HepG2 (cell line): ENCODE results near the gene BCAT1.

Source experiments
- NCOA5 ChIP-seq: sonication (generic); formaldehyde crosslinking; IDR thresholded peaks from 2 replicates; pipeline ENCODE4 v1.4.0; 2020; ENCODE audit warnings: missing genetic modification reagents
- ZBTB38 ChIP-seq: sonication (generic); formaldehyde crosslinking; IDR thresholded peaks from 2 replicates; pipeline ENCODE4 v1.5.1; 2020; ENCODE audit warnings: mild to moderate bottlenecking, missing genetic modification reagents
- ZNF776 ChIP-seq: sonication (generic); formaldehyde crosslinking; IDR thresholded peaks from 2 replicates; pipeline ENCODE4 v1.4.0; 2020; ENCODE audit warnings: mild to moderate bottlenecking, missing genetic modification reagents
- ZNF879 ChIP-seq: sonication (generic); formaldehyde crosslinking; IDR thresholded peaks from 2 replicates; pipeline ENCODE4 v1.8.1; 2023; ENCODE audit warnings: missing genetic modification reagents
- TF ChIP-seq, protein P1 (sequence below): sonication (generic); formaldehyde crosslinking; IDR thresholded peaks from 2 replicates; pipeline ENCODE4 v1.5.0; 2020; ENCODE audit warnings: mild to moderate bottlenecking, missing genetic modification reagents, moderate library complexity
- TF ChIP-seq, protein P2 (sequence below): IDR thresholded peaks from 2 replicates; pipeline ENCODE4 v1.6.1; 2012; ENCODE audit warnings: inconsistent platforms
- TF ChIP-seq, protein P3 (sequence below): sonication (generic); formaldehyde crosslinking; IDR thresholded peaks from 2 replicates; pipeline ENCODE4 v1.4.0; 2020; ENCODE audit warnings: missing genetic modification reagents

DNA sequence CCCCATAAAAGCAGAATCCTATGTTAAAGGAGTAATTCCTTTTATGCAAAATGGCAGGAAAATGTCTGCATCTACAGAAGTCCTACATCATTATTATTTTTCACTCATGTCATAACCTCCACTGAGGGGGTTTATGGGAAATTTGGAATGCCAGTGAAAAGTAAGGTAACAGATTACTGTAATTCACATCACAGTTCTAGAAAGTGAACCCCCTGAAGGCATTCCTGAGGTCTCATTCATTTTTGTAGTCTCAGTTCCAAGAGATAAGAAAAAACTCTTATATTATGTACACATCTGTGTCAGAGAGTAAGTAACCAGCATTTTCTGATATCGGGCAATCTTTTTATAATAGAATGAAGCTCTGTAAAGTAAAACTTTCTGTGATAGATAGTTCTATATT lies 28.8 kb upstream of the BCAT1 start:
- TF ChIP-seq, protein P1, sequence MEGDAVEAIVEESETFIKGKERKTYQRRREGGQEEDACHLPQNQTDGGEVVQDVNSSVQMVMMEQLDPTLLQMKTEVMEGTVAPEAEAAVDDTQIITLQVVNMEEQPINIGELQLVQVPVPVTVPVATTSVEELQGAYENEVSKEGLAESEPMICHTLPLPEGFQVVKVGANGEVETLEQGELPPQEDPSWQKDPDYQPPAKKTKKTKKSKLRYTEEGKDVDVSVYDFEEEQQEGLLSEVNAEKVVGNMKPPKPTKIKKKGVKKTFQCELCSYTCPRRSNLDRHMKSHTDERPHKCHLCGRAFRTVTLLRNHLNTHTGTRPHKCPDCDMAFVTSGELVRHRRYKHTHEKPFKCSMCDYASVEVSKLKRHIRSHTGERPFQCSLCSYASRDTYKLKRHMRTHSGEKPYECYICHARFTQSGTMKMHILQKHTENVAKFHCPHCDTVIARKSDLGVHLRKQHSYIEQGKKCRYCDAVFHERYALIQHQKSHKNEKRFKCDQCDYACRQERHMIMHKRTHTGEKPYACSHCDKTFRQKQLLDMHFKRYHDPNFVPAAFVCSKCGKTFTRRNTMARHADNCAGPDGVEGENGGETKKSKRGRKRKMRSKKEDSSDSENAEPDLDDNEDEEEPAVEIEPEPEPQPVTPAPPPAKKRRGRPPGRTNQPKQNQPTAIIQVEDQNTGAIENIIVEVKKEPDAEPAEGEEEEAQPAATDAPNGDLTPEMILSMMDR (CRISPR knock-in tag), result no peak
- TF ChIP-seq, protein P2, sequence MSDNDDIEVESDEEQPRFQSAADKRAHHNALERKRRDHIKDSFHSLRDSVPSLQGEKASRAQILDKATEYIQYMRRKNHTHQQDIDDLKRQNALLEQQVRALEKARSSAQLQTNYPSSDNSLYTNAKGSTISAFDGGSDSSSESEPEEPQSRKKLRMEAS, result no peak
- TF ChIP-seq NCOA5 (CRISPR knock-in tag) (no peak), ZNF879 (CRISPR knock-in tag) (no peak), ZBTB38 (CRISPR knock-in tag) (no peak), ZNF776 (CRISPR knock-in tag) (no peak)
- TF ChIP-seq, protein P3, sequence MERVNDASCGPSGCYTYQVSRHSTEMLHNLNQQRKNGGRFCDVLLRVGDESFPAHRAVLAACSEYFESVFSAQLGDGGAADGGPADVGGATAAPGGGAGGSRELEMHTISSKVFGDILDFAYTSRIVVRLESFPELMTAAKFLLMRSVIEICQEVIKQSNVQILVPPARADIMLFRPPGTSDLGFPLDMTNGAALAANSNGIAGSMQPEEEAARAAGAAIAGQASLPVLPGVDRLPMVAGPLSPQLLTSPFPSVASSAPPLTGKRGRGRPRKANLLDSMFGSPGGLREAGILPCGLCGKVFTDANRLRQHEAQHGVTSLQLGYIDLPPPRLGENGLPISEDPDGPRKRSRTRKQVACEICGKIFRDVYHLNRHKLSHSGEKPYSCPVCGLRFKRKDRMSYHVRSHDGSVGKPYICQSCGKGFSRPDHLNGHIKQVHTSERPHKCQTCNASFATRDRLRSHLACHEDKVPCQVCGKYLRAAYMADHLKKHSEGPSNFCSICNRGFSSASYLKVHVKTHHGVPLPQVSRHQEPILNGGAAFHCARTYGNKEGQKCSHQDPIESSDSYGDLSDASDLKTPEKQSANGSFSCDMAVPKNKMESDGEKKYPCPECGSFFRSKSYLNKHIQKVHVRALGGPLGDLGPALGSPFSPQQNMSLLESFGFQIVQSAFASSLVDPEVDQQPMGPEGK (CRISPR knock-in tag), result no peak
